Measurements from ENCODE around the gene VEZT.

GRCh38 chr12:95261109-95261508 is 43.5 kb downstream of the VEZT start:
- TF ChIP-seq, protein P1, sequence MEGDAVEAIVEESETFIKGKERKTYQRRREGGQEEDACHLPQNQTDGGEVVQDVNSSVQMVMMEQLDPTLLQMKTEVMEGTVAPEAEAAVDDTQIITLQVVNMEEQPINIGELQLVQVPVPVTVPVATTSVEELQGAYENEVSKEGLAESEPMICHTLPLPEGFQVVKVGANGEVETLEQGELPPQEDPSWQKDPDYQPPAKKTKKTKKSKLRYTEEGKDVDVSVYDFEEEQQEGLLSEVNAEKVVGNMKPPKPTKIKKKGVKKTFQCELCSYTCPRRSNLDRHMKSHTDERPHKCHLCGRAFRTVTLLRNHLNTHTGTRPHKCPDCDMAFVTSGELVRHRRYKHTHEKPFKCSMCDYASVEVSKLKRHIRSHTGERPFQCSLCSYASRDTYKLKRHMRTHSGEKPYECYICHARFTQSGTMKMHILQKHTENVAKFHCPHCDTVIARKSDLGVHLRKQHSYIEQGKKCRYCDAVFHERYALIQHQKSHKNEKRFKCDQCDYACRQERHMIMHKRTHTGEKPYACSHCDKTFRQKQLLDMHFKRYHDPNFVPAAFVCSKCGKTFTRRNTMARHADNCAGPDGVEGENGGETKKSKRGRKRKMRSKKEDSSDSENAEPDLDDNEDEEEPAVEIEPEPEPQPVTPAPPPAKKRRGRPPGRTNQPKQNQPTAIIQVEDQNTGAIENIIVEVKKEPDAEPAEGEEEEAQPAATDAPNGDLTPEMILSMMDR (IDR thresholded peaks at IDR 0.05): no peak
- TF ChIP-seq POLR2A (IDR thresholded peaks at IDR 0.05): no peak
